HL-60 (cell line): Measurements from ENCODE around the gene HYDIN.
"Not testable (repeated sequence)": the region's sequence is repeated elsewhere in the genome, so short reads cannot be mapped to it uniquely, and the experiment has no call there.

Experiments
- GABPA ChIP-seq: IDR thresholded peaks from 2 replicates; pipeline ENCODE4 v1.6.1; 2012; ENCODE audit warnings: low read depth
- TF ChIP-seq, protein P1 (sequence below): IDR thresholded peaks from one replicate; pipeline ENCODE4 v1.5.1; 2011; ENCODE audit warnings: low read length, control low read depth, inconsistent platforms; ENCODE audit not compliant: insufficient read depth

DNA sequence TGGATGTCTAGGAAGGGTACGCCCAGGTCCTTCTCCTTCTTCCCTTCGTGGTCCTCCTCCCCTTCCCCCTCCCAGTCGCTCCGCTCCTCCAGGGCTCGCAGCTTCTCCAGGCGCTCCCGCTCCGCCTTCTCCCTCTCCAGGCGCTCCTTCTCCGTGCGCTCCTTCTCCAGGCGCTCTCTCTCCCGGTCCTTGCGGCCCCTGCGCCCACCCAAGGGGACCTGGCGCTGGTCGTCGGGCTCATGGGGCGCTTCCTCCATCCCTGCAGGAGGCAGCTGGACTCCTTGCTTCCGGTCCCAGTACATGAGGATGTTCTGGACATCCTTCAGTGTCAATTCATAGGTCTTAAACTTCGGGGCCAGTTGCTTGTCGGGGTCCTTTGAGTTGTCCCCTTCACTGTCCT is 309.9 kb downstream of the HYDIN start:
- TF ChIP-seq, protein P1, sequence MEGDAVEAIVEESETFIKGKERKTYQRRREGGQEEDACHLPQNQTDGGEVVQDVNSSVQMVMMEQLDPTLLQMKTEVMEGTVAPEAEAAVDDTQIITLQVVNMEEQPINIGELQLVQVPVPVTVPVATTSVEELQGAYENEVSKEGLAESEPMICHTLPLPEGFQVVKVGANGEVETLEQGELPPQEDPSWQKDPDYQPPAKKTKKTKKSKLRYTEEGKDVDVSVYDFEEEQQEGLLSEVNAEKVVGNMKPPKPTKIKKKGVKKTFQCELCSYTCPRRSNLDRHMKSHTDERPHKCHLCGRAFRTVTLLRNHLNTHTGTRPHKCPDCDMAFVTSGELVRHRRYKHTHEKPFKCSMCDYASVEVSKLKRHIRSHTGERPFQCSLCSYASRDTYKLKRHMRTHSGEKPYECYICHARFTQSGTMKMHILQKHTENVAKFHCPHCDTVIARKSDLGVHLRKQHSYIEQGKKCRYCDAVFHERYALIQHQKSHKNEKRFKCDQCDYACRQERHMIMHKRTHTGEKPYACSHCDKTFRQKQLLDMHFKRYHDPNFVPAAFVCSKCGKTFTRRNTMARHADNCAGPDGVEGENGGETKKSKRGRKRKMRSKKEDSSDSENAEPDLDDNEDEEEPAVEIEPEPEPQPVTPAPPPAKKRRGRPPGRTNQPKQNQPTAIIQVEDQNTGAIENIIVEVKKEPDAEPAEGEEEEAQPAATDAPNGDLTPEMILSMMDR, result not testable (repeated sequence)
- not testable (repeated sequence) for TF ChIP-seq GABPA
